Kidney glomerular epithelial cell (primary cell): ENCODE measurements around the gene SUPT6H.

Source experiments
- DNase-seq: peaks from one replicate; lab custom pipeline; 2025; lab: John Stamatoyannopoulos, UW

The SUPT6H gene

GRCh38 chr17:28737770-28738679, 76.0 kb downstream of the SUPT6H start:
- no peak for DNase-seq

- no peak for DNase-seq
Observed at GRCh38 chr17:28738680-28739384, 76.8 kb downstream of the SUPT6H start.

GRCh38 chr17:28740406-28741357, 78.7 kb downstream of the SUPT6H start:
- no peak for DNase-seq

- no peak for DNase-seq
Observed at GRCh38 chr17:28741358-28742349, 79.6 kb downstream of the SUPT6H start.

GRCh38 chr17:28743243-28744103, 81.5 kb downstream of the SUPT6H start, which contains the start of gene TRAF4:
TSS of gene TRAF4 (plus strand) at chr17:28744011. CDS start at chr17:28744113, 102 bp downstream.
- peak; percentile 78 for DNase-seq

- DNase-seq, result no peak
Observed at GRCh38 chr17:28744104-28744971, 82.3 kb downstream of the SUPT6H start.

- DNase-seq, result no peak
Observed at GRCh38 chr17:28744972-28745785, 83.2 kb downstream of the SUPT6H start.

- DNase-seq, result peak; percentile 70
Observed at GRCh38 chr17:28745786-28746411, 83.9 kb downstream of the SUPT6H start.

- DNase-seq, result no peak
Observed at GRCh38 chr17:28746611-28747050, 84.6 kb downstream of the SUPT6H start.

- no peak for DNase-seq
Observed at GRCh38 chr17:28747051-28747691, 85.2 kb downstream of the SUPT6H start.

- no peak for DNase-seq
Observed at GRCh38 chr17:28747801-28748750, 86.1 kb downstream of the SUPT6H start.

GRCh38 chr17:28748852-28749515, 87.0 kb downstream of the SUPT6H start:
- DNase-seq, result no peak

- no peak for DNase-seq
Observed at GRCh38 chr17:28749516-28750177, 87.6 kb downstream of the SUPT6H start.
